Activated naive CD4-positive, alpha-beta T cell treated with anti-CD3 and anti-CD28 coated beads for 36 hours (primary cell): Measurements from ENCODE around the gene RPS6KL1. TPM values are rescaled to one million over a fixed set of nuclear protein-coding genes. Genes with fewer than 3 reads are reported as not detected.
A peak's percentile ranks its signal among the peaks of the same experiment; 100 is the strongest.

Source experiments
- CTCF ChIA-PET: fragments of 350-600 bp; sonication (Branson Sonifier 250); formaldehyde crosslinking; loops from one replicate; lab custom pipeline; 2021; ENCODE audit warnings: antibody characterized with exemption; lab: Charles Lee
- DNase-seq: peaks from one replicate; pipeline ENCODE4 v3.0.0-alpha.2; 2020
- H3K27ac Mint-ChIP-seq: one replicate; pipeline ENCODE4 v1.8.0; 2021; ENCODE audit warnings: mild to moderate bottlenecking, mixed read lengths
- H3K27me3 Mint-ChIP-seq: one replicate; pipeline ENCODE4 v1.8.0; 2021; ENCODE audit warnings: low read depth, mixed read lengths
- H3K36me3 Mint-ChIP-seq: one replicate; pipeline ENCODE4 v1.8.0; 2021; ENCODE audit warnings: low read depth, mixed read lengths
- H3K4me1 Mint-ChIP-seq: one replicate; pipeline ENCODE4 v1.8.0; 2021; ENCODE audit warnings: low read depth, mixed read lengths
- H3K4me3 Mint-ChIP-seq: one replicate; pipeline ENCODE4 v1.8.0; 2021; ENCODE audit warnings: mild to moderate bottlenecking, moderate library complexity, mixed read lengths
- H3K9me3 Mint-ChIP-seq: one replicate; pipeline ENCODE4 v1.8.0; 2021; ENCODE audit warnings: mixed read lengths
- intact Hi-C: fragments of 100-400 bp; cut with micrococcal nuclease; formaldehyde crosslinking; loops from one replicate; pipeline ENCODE4 v1.15.1; 2023
- total RNA-seq, 2 experiments: library from RNA; stranded (reverse); gene quantifications; one replicate each; pipeline ENCODE4 v1.2.3, GENCODE V29; 2021

RPS6KL1 gene
- total RNA-seq, 2 experiments from 2014 or later: 4.5 to 6.8 TPM

- Mint-ChIP-seq H3K27me3 (no peaks in the 10 kb centered on the region), H3K36me3 (peaks cover 12% of the 10 kb centered on the region), H3K9me3 (no peaks in the 10 kb centered on the region), H3K27ac (no peak overlapping the region), H3K4me3 (no peak overlapping the region), H3K4me1 (peaks cover 5% of the 10 kb centered on the region)
- DNase-seq: no peak
- CTCF ChIA-PET: interaction anchor here (0.7 to 17.5 kb wide), 5 partner anchors 13 to 181 kb away, joined by 3 to 379 read pairs (median 3); no protein-coding TSS in a partner anchor
- intact Hi-C loops: no loop called here
Observed at GRCh38 chr14:74907744-74908143, 15.3 kb downstream of the RPS6KL1 start.

GRCh38 chr14:74906925-74907521 lies 16.0 kb downstream of the RPS6KL1 start:
- Mint-ChIP-seq H3K4me3 (no peak overlapping the region), H3K9me3 (no peaks in the 10 kb centered on the region), H3K27me3 (no peaks in the 10 kb centered on the region), H3K27ac (peak overlapping the region; percentile 63), H3K36me3 (peaks cover 18% of the 10 kb centered on the region), H3K4me1 (peaks cover 5% of the 10 kb centered on the region)
- CTCF ChIA-PET: interaction anchor here (0.7 to 17.5 kb wide), 14 partner anchors 10 to 116 kb away, joined by 3 to 379 read pairs (median 8); partner anchors contain the start of gene RPS6KL1
- intact Hi-C loops: loop anchor here (1.0 kb wide), 1 partner anchor 29 kb away; no protein-coding TSS in a partner anchor
- DNase-seq: no peak

DNA sequence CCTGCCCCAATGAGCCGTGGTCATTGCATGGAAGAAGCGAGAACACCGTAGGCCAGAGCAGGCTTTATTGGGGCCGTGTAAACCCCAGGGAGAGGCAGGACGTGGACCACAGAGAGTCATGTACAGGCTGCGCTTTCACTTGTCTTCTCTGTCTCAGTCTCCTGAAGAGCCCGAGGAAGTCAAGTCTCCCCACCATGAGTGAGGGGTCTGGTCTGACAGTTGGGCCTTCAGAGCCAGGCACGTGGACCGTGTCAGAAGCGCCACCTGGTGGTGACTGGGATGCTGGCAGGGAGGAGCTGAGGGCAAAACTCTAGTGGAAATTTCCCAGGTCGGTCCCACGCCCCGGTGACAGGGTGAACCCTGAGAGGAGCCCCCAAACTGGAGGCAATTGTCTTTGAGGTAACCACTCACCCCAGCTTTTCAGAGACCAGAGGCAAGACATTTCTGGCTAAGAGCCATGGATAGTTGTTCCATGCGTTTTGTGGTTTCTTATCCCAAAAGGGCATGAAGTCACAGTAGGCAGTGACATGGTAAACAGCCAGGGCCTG lies 17.4 kb downstream of the RPS6KL1 start:
- no peak overlapping the region for H3K4me3 Mint-ChIP-seq
- no peak overlapping the region for H3K27ac Mint-ChIP-seq
- H3K4me1 Mint-ChIP-seq: peaks cover 5% of the 10 kb centered on the region
- no peaks in the 10 kb centered on the region for H3K27me3 Mint-ChIP-seq
- CTCF ChIA-PET: interaction anchor here (0.6 to 17.5 kb wide), 37 partner anchors 11 to 398 kb away, joined by 3 to 379 read pairs (median 5); partner anchors contain the start of genes ACYP1, DLST, PROX2 and RPS6KL1
- H3K9me3 Mint-ChIP-seq: no peaks in the 10 kb centered on the region
- peak; percentile 87 for DNase-seq
- intact Hi-C loops: loop anchor here (1.0 kb wide), 4 partner anchors 24 to 296 kb away; partner anchors contain the start of gene DLST
- peaks cover 25% of the 10 kb centered on the region for H3K36me3 Mint-ChIP-seq

- DNase-seq: no peak
- Mint-ChIP-seq H3K4me1 (peaks cover 5% of the 10 kb centered on the region), H3K27ac (no peak overlapping the region), H3K9me3 (no peaks in the 10 kb centered on the region), H3K27me3 (no peaks in the 10 kb centered on the region), H3K36me3 (peaks cover 29% of the 10 kb centered on the region), H3K4me3 (no peak overlapping the region)
- intact Hi-C loops: loop anchor here (1.0 kb wide), 3 partner anchors 24 to 296 kb away; partner anchors contain the start of gene DLST
- CTCF ChIA-PET: interaction anchor here (0.6 to 17.5 kb wide), 29 partner anchors 10 to 399 kb away, joined by 3 to 379 read pairs (median 6); partner anchors contain the start of genes ACYP1, DLST, PROX2 and RPS6KL1
Observed at GRCh38 chr14:74904635-74905503, 18.2 kb downstream of the RPS6KL1 start.

DNA sequence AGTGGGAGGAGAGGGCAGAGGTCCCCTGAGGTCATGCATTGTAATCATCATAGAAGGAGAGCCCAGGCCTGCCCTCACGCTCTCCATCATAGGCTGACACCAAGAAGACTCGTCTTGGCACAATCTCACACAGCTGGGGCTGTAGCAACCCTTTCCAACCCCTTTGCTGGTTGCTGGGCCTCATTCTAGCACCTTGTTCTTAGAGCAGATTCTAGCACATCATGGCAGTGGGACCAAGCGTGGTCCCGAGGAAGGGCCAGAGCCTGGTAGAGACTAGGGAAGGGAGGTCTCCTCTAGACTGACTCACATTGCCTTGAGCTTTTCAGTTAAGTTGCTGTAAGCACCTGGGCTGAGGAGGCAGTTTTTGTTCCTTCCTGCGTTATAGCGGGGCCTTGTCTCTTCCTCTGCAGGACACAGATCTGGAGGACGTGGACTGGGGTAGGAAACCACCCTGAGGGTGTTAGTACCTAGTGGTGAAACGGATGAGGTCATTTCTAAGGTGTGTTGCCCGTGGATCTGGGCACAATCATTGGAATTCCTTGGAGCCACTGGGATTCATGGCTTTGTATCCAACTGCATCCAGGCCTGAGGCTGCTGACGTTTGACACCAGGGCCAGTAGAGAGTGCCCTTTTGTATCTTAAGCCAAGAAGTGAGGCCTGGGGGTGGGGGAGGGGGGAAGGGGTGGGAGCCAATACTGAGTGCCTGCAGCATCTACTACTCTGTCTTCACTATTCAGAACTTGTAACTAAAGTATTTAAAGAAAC lies 19.9 kb downstream of the RPS6KL1 start:
- no peaks in the 10 kb centered on the region for H3K27me3 Mint-ChIP-seq
- CTCF ChIA-PET: interaction anchor here (0.5 to 17.5 kb wide), 2 partner anchors 44 to 168 kb away, joined by 4 to 379 read pairs; no protein-coding TSS in a partner anchor
- H3K4me3 Mint-ChIP-seq: no peak overlapping the region
- intact Hi-C loops: no loop called here
- H3K36me3 Mint-ChIP-seq: peaks cover 39% of the 10 kb centered on the region
- H3K27ac Mint-ChIP-seq: peak overlapping the region; percentile 50
- H3K4me1 Mint-ChIP-seq: peaks cover 5% of the 10 kb centered on the region
- no peak for DNase-seq
- H3K9me3 Mint-ChIP-seq: no peaks in the 10 kb centered on the region

DNA sequence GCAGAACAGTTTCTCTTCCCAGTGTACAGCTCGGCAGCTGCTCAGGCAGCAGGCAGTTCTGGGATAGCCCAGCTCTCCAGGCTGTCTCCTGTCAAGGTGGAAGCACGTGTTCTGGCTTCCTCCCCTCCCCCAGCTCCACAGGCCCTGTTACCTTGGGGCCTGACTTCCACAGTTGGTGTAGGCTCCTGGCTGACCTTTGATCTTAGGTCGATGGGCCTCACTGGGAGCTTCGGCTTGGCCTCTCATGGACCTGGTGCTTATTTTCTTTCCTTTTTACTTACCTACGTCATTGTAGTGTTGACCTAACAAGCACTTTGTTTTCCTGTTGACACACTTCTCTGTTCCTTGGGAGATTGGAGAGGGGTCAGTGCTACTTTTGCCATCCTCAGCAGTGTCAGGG lies 24.4 kb downstream of the RPS6KL1 start:
- DNase-seq: no peak
- CTCF ChIA-PET: interaction anchor here (1.0 to 17.5 kb wide), 4 partner anchors 8 to 190 kb away, joined by 3 to 379 read pairs (median 39); no protein-coding TSS in a partner anchor
- Mint-ChIP-seq H3K27ac (no peak overlapping the region), H3K4me3 (no peak overlapping the region), H3K36me3 (peaks cover 55% of the 10 kb centered on the region), H3K9me3 (no peaks in the 10 kb centered on the region), H3K27me3 (no peaks in the 10 kb centered on the region), H3K4me1 (no peaks in the 10 kb centered on the region)
- intact Hi-C loops: no loop called here

- CTCF ChIA-PET: interaction anchor here (0.6 to 17.5 kb wide), 5 partner anchors 8 to 569 kb away, joined by 3 to 379 read pairs (median 5); no protein-coding TSS in a partner anchor
- Mint-ChIP-seq H3K27me3 (no peaks in the 10 kb centered on the region), H3K9me3 (no peaks in the 10 kb centered on the region), H3K4me3 (no peak overlapping the region), H3K4me1 (no peaks in the 10 kb centered on the region), H3K27ac (no peak overlapping the region), H3K36me3 (peaks cover 58% of the 10 kb centered on the region)
- intact Hi-C loops: no loop called here
- no peak for DNase-seq
Observed at GRCh38 chr14:74898083-74898482, 25.0 kb downstream of the RPS6KL1 start.

GRCh38 chr14:74897642-74898041 lies 25.4 kb downstream of the RPS6KL1 start:
- Mint-ChIP-seq H3K27me3 (no peaks in the 10 kb centered on the region), H3K36me3 (peaks cover 58% of the 10 kb centered on the region), H3K4me1 (no peaks in the 10 kb centered on the region), H3K4me3 (no peak overlapping the region), H3K9me3 (no peaks in the 10 kb centered on the region), H3K27ac (peak overlapping the region; percentile 15)
- intact Hi-C loops: no loop called here
- CTCF ChIA-PET: interaction anchor here (0.6 to 17.5 kb wide), 4 partner anchors 9 to 569 kb away, joined by 3 to 379 read pairs (median 40); no protein-coding TSS in a partner anchor
- DNase-seq: no peak

DNA sequence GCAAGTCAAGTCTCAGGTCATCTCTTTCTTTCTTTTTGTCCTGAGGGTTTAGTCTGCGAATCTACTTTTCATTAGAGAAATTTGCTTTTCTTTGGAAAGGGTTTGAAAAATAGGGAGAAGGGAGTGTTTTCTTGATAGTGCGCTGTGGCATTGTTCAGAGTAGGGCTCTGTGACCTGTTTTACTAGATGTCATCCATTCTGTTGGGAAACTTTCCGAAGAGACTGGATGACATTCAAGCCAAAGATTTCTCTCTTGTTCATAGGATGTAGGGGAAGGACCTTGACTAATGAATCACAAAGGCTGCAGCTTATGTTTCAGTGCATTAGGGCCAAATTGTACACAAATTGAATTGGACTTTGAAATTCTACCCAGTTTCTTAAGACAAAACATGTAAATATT lies 26.7 kb downstream of the RPS6KL1 start:
- DNase-seq: no peak
- Mint-ChIP-seq H3K4me3 (no peak overlapping the region), H3K27ac (no peak overlapping the region), H3K27me3 (no peaks in the 10 kb centered on the region), H3K9me3 (no peaks in the 10 kb centered on the region), H3K36me3 (peaks cover 54% of the 10 kb centered on the region), H3K4me1 (no peaks in the 10 kb centered on the region)
- intact Hi-C loops: no loop called here
- CTCF ChIA-PET: interaction anchor here (0.7 to 17.5 kb wide), 5 partner anchors 10 to 229 kb away, joined by 3 to 379 read pairs (median 3); no protein-coding TSS in a partner anchor

GRCh38 chr14:74893614-74894091 lies 29.4 kb downstream of the RPS6KL1 start:
- no peaks in the 10 kb centered on the region for H3K27me3 Mint-ChIP-seq
- DNase-seq: no peak
- peaks cover 51% of the 10 kb centered on the region for H3K36me3 Mint-ChIP-seq
- H3K4me1 Mint-ChIP-seq: no peaks in the 10 kb centered on the region
- H3K27ac Mint-ChIP-seq: peak overlapping the region; percentile 16
- intact Hi-C loops: no loop called here
- H3K4me3 Mint-ChIP-seq: no peak overlapping the region
- no peaks in the 10 kb centered on the region for H3K9me3 Mint-ChIP-seq
- CTCF ChIA-PET: interaction anchor here (0.6 to 6.9 kb wide), 7 partner anchors 13 to 411 kb away, joined by 3 to 75 read pairs (median 9); no protein-coding TSS in a partner anchor

- Mint-ChIP-seq H3K4me1 (peaks cover 2% of the 10 kb centered on the region), H3K27me3 (no peaks in the 10 kb centered on the region), H3K27ac (no peak overlapping the region), H3K9me3 (no peaks in the 10 kb centered on the region), H3K4me3 (no peak overlapping the region), H3K36me3 (peaks cover 51% of the 10 kb centered on the region)
- intact Hi-C loops: no loop called here
- CTCF ChIA-PET: interaction anchor here (1.4 to 6.9 kb wide), 6 partner anchors 13 to 284 kb away, joined by 4 to 75 read pairs (median 10); no protein-coding TSS in a partner anchor
- no peak for DNase-seq
Observed at GRCh38 chr14:74892745-74893144, 30.3 kb downstream of the RPS6KL1 start.
